Placental pericyte (primary cell): Measurements from ENCODE around the gene NSL1. TPM values are rescaled to one million over a fixed set of nuclear protein-coding genes. Genes with fewer than 3 reads are reported as not detected.

Experiments
- total RNA-seq: library from RNA; depleted of rRNA; stranded (reverse); fragments of >200 nt; gene quantifications from 2 replicates; pipeline ENCODE4 v1.2.3, GENCODE V29; 2012

The NSL1 gene, protein sequence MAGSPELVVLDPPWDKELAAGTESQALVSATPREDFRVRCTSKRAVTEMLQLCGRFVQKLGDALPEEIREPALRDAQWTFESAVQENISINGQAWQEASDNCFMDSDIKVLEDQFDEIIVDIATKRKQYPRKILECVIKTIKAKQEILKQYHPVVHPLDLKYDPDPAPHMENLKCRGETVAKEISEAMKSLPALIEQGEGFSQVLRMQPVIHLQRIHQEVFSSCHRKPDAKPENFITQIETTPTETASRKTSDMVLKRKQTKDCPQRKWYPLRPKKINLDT
- 15.3 and 32.1 TPM in 2 replicates for total RNA-seq

DNA sequence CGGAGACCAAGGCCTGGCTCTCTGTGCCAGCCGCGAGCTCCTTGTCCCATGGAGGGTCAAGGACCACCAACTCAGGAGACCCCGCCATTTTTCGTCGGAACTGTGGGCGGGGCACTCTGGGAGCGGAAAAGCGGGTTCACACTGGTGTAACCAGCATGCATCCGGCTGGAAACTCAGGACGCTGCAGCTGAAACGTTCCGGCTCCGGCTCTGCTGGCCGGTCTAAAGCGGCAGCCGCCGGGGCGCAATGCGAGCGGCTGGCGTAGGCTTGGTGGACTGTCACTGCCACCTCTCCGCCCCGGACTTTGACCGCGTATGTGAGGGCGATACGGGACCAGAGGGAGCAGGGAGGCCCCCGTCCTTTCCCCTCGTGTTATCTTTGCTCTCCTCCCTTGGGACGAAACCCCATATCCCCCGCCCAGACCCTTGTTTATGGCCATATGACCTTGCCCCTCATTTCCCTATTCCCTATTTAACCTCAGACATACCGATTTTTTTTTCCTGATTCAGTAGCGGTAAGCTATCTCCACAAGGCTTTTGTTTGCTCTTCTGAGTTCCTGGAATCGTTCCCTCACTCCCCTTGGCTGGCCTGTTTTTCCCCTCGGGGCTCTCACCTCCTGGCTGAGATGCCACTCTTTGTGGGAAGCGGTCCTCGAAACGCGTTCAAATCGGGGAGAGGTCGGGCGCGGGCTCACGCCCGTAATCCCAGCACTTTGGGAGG is at the start of gene NSL1, which contains the start of gene TATDN3:
NSL1 (minus strand) TSS at position 102 of the 720 bp plus-strand sequence; CDS start at position 88, 14 bp downstream.
TATDN3 (plus strand) TSS at position 219 of the 720 bp plus-strand sequence; CDS start at position 247, 28 bp downstream.

DNA sequence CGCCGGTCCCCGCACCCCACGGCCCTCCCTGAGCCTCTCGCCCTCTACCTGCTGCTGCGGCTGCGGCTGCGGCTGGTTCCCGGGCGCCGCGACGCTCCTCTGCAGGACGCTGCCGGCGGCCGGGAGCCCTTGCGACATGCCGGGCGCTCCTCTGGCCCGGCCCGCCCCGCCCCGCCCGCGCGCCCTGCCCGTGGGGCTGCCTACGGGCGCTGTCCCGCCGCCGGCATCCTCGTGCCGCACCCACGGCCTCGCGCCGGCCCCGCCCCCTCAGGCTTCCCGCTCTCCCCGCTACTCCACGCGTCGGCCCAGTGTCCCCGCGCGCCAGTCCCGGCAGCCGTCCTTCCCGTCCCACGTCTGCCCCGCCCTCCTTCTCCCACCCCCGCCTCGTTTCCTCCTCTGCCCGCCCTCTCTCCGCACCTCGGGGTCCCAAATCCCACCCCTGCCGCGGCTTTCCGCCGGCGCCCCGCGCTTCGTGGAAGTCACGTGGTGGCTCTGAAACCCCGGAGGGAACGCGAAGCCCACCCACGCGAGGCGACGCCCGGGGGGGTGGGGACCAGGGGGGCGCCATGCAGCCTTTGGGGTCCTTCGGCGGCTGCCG is 91.9 kb downstream of the NSL1 start, which contains the start of gene BATF3:
BATF3 (minus strand) TSS at position 216 of the 598 bp plus-strand sequence; CDS start at position 138, 78 bp downstream.

Other genes with a start within 250 kb of the NSL1 start
- 2.9 and 24.7 TPM in 2 replicates for gene ATF3, start 183.0 kb downstream of the NSL1 start, total RNA-seq
- gene BATF3, start 91.9 kb downstream of the NSL1 start, total RNA-seq = 0.88 and 1.3 TPM in 2 replicates
- gene TATDN3, start 117 bp upstream of the NSL1 start, total RNA-seq = 10.2 and 12.9 TPM in 2 replicates
- gene SPATA45, start 55.9 kb upstream of the NSL1 start, total RNA-seq = not detected in 2 replicates
- 6.6 and 9.2 TPM in 2 replicates for gene FLVCR1, start 66.5 kb upstream of the NSL1 start, total RNA-seq
- gene VASH2, start 158.8 kb upstream of the NSL1 start, total RNA-seq = 0.14 TPM in 1 of 2 replicates, not detected in the other
- gene ANGEL2, start 224.1 kb upstream of the NSL1 start, total RNA-seq = 25.4 and 40.9 TPM in 2 replicates